PC-3 (cell line): Measurements from ENCODE around the gene SCG2. TPM values are rescaled to one million over a fixed set of nuclear protein-coding genes. Genes with fewer than 3 reads are reported as not detected.

Experiments
- ATAC-seq: fragments of 200-7000 bp; cut with Tn5 transposase; 2 replicates; pipeline ENCODE4 v1.9.1; 2020; ENCODE audit warnings: mild to moderate bottlenecking, moderate library complexity
- BruUV-seq: library from RNA; stranded (reverse); fragments of 400-500 nt; replicated peaks from 2 replicates; lab custom pipeline; 2021; lab: Mats Ljungman, UMichigan
- CTCF ChIA-PET: fragments of 300-600 bp; sonication (Branson Sonifier 250); formaldehyde crosslinking; loops from one replicate; lab custom pipeline; 2022; ENCODE audit warnings: antibody characterized with exemption; lab: Charles Lee
- POLR2A ChIA-PET: fragments of 300-600 bp; sonication (Branson Sonifier 250); formaldehyde crosslinking; loops from one replicate; lab custom pipeline; 2022; ENCODE audit warnings: antibody characterized with exemption; ENCODE audit not compliant: unreplicated experiment; lab: Charles Lee
- DNase-seq: peaks from one replicate; pipeline ENCODE4 v3.0.0-alpha.2; 2015
- H2AFZ ChIP-seq: fragments of 300-600 bp; sonication (generic); 2 replicates; pipeline ENCODE4 v1.6.0; 2016; ENCODE audit warnings: antibody characterized with exemption, low read length
- H3F3A ChIP-seq: fragments of 300-600 bp; sonication (generic); one replicate; pipeline ENCODE4 v1.6.0; 2017; ENCODE audit warnings: antibody characterized with exemption, low read length, control low read depth, mild to moderate bottlenecking; ENCODE audit not compliant: unreplicated experiment
- H3K27ac ChIP-seq: fragments of 300-600 bp; sonication (generic); 2 replicates; pipeline ENCODE4 v1.5.1; 2016; ENCODE audit warnings: mild to moderate bottlenecking, low read length
- H3K27me3 ChIP-seq: fragments of 300-600 bp; sonication (generic); 2 replicates; pipeline ENCODE4 v1.6.1; 2016; ENCODE audit warnings: low read length, mixed read lengths
- H3K36me3 ChIP-seq: fragments of 300-600 bp; sonication (generic); 2 replicates; pipeline ENCODE4 v1.6.1; 2016; ENCODE audit warnings: low read depth, mixed run types, low read length, mixed read lengths
- H3K4me1 ChIP-seq: fragments of 300-600 bp; sonication (generic); 2 replicates; pipeline ENCODE4 v1.5.1; 2016; ENCODE audit warnings: low read length; ENCODE audit not compliant: insufficient read depth
- H3K4me2 ChIP-seq: fragments of 300-600 bp; sonication (generic); 2 replicates; pipeline ENCODE4 v1.6.0; 2016; ENCODE audit warnings: low read length
- H3K4me3 ChIP-seq: fragments of 300-600 bp; sonication (generic); 2 replicates; pipeline ENCODE4 v1.5.1; 2016; ENCODE audit warnings: mild to moderate bottlenecking, low read length, mixed read lengths
- H3K79me2 ChIP-seq: fragments of 300-600 bp; sonication (generic); 2 replicates; pipeline ENCODE4 v1.6.1; 2017; ENCODE audit warnings: low read length, mixed read lengths
- H3K9ac ChIP-seq: fragments of 300-600 bp; sonication (generic); 2 replicates; pipeline ENCODE4 v1.6.0; 2016; ENCODE audit warnings: mild to moderate bottlenecking, low read length
- H3K9me2 ChIP-seq: fragments of 300-600 bp; sonication (generic); replicated peaks from 2 replicates; pipeline ENCODE4 v1.6.1; 2016; ENCODE audit warnings: mixed run types, low read length, mixed read lengths
- H3K9me3 ChIP-seq: fragments of 300-600 bp; sonication (generic); 2 replicates; pipeline ENCODE4 v1.6.1; 2016; ENCODE audit warnings: low read length, mixed read lengths
- H4K20me1 ChIP-seq: fragments of 300-600 bp; sonication (generic); 2 replicates; pipeline ENCODE4 v1.6.1; 2016; ENCODE audit warnings: low read length, mixed read lengths
- CTCF ChIP-seq: fragments of 300-600 bp; sonication (generic); conservative IDR thresholded peaks from 2 replicates; pipeline ENCODE4 v1.5.1; 2017; ENCODE audit warnings: antibody characterized with exemption, low read depth, mild to moderate bottlenecking, low read length
- EZH2 ChIP-seq: fragments of 300-600 bp; sonication (generic); IDR thresholded peaks from one replicate; pipeline ENCODE4 v1.6.1; 2017; ENCODE audit warnings: antibody characterized with exemption, mild to moderate bottlenecking, low read length; ENCODE audit not compliant: unreplicated experiment
- EZH2phosphoT487 ChIP-seq: fragments of 300-600 bp; sonication (generic); IDR thresholded peaks from 2 replicates; pipeline ENCODE4 v1.6.1; 2018; ENCODE audit warnings: mild to moderate bottlenecking, antibody characterized with exemption, low read length, borderline replicate concordance
- intact Hi-C: fragments of 100-400 bp; cut with micrococcal nuclease; formaldehyde crosslinking; loops from 2 replicates; pipeline ENCODE4 v1.9.0; 2023
- total RNA-seq: library from RNA; depleted of rRNA; stranded (reverse); fragments of >200 nt; gene quantifications from 2 replicates; pipeline ENCODE4 v1.2.3, GENCODE V29; 2014

The SCG2 gene
- total RNA-seq, 1 experiment from 2014 or later, result 0.51 TPM

GRCh38 chr2:223591596-223591995 is 10.6 kb downstream of the SCG2 start:
- no peaks in the 10 kb centered on the region for H3K27me3 ChIP-seq
- TF ChIP-seq CTCF (no peak), EZH2phosphoT487 (no peak), EZH2 (no peak)
- no peaks in the 10 kb centered on the region for H3K9me2 ChIP-seq
- CTCF ChIA-PET, result no interaction called here
- H3K9me3 ChIP-seq, result no peaks in the 10 kb centered on the region
- POLR2A ChIA-PET, result no interaction called here
- H3K27ac ChIP-seq, result peak overlapping the region; percentile 45; the same call in 1 of the 2 replicates
- H2AFZ ChIP-seq, result no peak overlapping the region
- DNase-seq, result peak; percentile 64
- BruUV-seq, result no TSS peak
- no peaks in the 10 kb centered on the region for H3K36me3 ChIP-seq
- peak overlapping the region; percentile 36; the same call in 1 of the 2 replicates for H3K4me2 ChIP-seq
- peaks cover 17% of the 10 kb centered on the region for H3K4me1 ChIP-seq
- no peak overlapping the region for H3K9ac ChIP-seq
- H3K4me3 ChIP-seq, result no peak overlapping the region
- H3K79me2 ChIP-seq, result no peaks in the 10 kb centered on the region
- no peaks in the 10 kb centered on the region for H3F3A ChIP-seq
- no peaks in the 10 kb centered on the region for H4K20me1 ChIP-seq
- peak; percentile 84 for ATAC-seq
- intact Hi-C loops, result no loop called here

GRCh38 chr2:223590964-223591363 is 11.2 kb downstream of the SCG2 start:
- DNase-seq (peak; percentile 11), ATAC-seq (peak; percentile 18)
- H3K36me3 ChIP-seq, result no peaks in the 10 kb centered on the region
- H3K27me3 ChIP-seq, result no peaks in the 10 kb centered on the region
- no peaks in the 10 kb centered on the region for H3K9me3 ChIP-seq
- no peaks in the 10 kb centered on the region for H3K9me2 ChIP-seq
- BruUV-seq, result no TSS peak
- CTCF ChIA-PET, result no interaction called here
- TF ChIP-seq EZH2 (no peak), CTCF (no peak), EZH2phosphoT487 (no peak)
- H3K4me2 ChIP-seq, result peak overlapping the region; percentile 36; the same call in 1 of the 2 replicates
- no peaks in the 10 kb centered on the region for H3F3A ChIP-seq
- H3K4me1 ChIP-seq, result peaks cover 23% of the 10 kb centered on the region
- no peak overlapping the region for H3K9ac ChIP-seq
- H4K20me1 ChIP-seq, result no peaks in the 10 kb centered on the region
- no peak overlapping the region for H3K4me3 ChIP-seq
- no peak overlapping the region for H2AFZ ChIP-seq
- H3K79me2 ChIP-seq, result no peaks in the 10 kb centered on the region
- intact Hi-C loops, result no loop called here
- POLR2A ChIA-PET, result no interaction called here
- peak overlapping the region; percentile 45; the same call in 1 of the 2 replicates for H3K27ac ChIP-seq

DNA sequence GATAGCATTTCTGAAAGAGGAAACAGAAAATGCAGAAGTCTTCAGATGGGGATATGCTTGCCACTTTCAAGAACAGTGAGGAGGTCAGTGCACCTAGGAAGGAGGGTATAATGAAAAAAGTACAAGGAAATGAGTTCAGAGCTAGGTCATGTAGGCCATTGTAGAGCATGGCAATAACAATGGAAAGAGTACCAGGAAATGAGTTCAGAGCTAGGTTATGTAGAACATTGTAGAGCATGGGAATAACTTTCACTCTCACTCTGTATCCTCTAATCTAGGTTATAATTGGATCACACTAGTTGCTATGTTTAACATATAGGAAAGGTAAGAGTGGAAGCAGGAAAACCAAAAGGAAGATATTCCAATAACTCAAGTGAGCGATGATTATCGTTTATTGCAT is 12.3 kb downstream of the SCG2 start:
- BruUV-seq, result no TSS peak
- TF ChIP-seq CTCF (no peak), EZH2 (no peak), EZH2phosphoT487 (no peak)
- CTCF ChIA-PET, result no interaction called here

More for the DNA sequence above, 12.3 kb downstream of the SCG2 start:
- no peaks in the 10 kb centered on the region for H3K79me2 ChIP-seq
- POLR2A ChIA-PET, result no interaction called here
- no peaks in the 10 kb centered on the region for H3K36me3 ChIP-seq
- H3K4me1 ChIP-seq, result peaks cover 28% of the 10 kb centered on the region
- H3K9me3 ChIP-seq, result no peaks in the 10 kb centered on the region
- no peaks in the 10 kb centered on the region for H4K20me1 ChIP-seq
- intact Hi-C loops, result no loop called here
- ATAC-seq (no peak), DNase-seq (no peak)
- no peak overlapping the region for H3K9ac ChIP-seq
- H3K4me3 ChIP-seq, result no peak overlapping the region
- H3K4me2 ChIP-seq, result no peak overlapping the region
- H3F3A ChIP-seq, result no peaks in the 10 kb centered on the region
- H3K27ac ChIP-seq, result no peak overlapping the region
- no peak overlapping the region for H2AFZ ChIP-seq
- no peaks in the 10 kb centered on the region for H3K9me2 ChIP-seq
- H3K27me3 ChIP-seq, result no peaks in the 10 kb centered on the region
